NCI-H82 (cell line): ENCODE measurements around the gene PPA1.
"Not testable (repeated sequence)": the region's sequence is repeated elsewhere in the genome, so short reads cannot be mapped to it uniquely, and the experiment has no call there.

Source experiments
- DNase-seq: peaks from one replicate; lab custom pipeline; 2025; lab: John Stamatoyannopoulos, UW

Gene PPA1

GRCh38 chr10:70212277-70212676, 21.0 kb downstream of the PPA1 start:
- no peak for DNase-seq

- DNase-seq = no peak
Measured at GRCh38 chr10:70206762-70207161, 26.5 kb downstream of the PPA1 start.

GRCh38 chr10:70201105-70201504, 32.1 kb downstream of the PPA1 start:
- DNase-seq = no peak

- DNase-seq = no peak
Measured at GRCh38 chr10:70198696-70199466, 34.3 kb downstream of the PPA1 start.

- no peak for DNase-seq
Measured at GRCh38 chr10:70197235-70197945, 35.8 kb downstream of the PPA1 start.

- no peak for DNase-seq
Measured at GRCh38 chr10:70193391-70193844, 39.8 kb downstream of the PPA1 start.

GRCh38 chr10:70192326-70192968, 40.8 kb downstream of the PPA1 start:
- DNase-seq = no peak

GRCh38 chr10:70191972-70192305, 41.3 kb downstream of the PPA1 start:
- DNase-seq = no peak

GRCh38 chr10:70191161-70191971, 41.9 kb downstream of the PPA1 start:
- no peak for DNase-seq

- no peak for DNase-seq
Measured at GRCh38 chr10:70190581-70190980, 42.6 kb downstream of the PPA1 start.

- no peak for DNase-seq
Measured at GRCh38 chr10:70190102-70190501, 43.1 kb downstream of the PPA1 start.

GRCh38 chr10:70188768-70189167, 44.5 kb downstream of the PPA1 start:
- no peak for DNase-seq

- DNase-seq = no peak
Measured at GRCh38 chr10:70186571-70186970, 46.7 kb downstream of the PPA1 start.

- DNase-seq = no peak
Measured at GRCh38 chr10:70186090-70186489, 47.1 kb downstream of the PPA1 start.

GRCh38 chr10:70183304-70183703, 49.9 kb downstream of the PPA1 start:
- no peak for DNase-seq

- not testable (repeated sequence) for DNase-seq
Measured at GRCh38 chr10:70179209-70179608, 54.0 kb downstream of the PPA1 start.

- DNase-seq = no peak
Measured at GRCh38 chr10:70178139-70178725, 55.0 kb downstream of the PPA1 start.

- no peak for DNase-seq
Measured at GRCh38 chr10:70176441-70176840, 56.8 kb downstream of the PPA1 start.

- no peak for DNase-seq
Measured at GRCh38 chr10:70175516-70175915, 57.7 kb downstream of the PPA1 start.

GRCh38 chr10:70174058-70174741, 59.0 kb downstream of the PPA1 start:
- DNase-seq = no peak

GRCh38 chr10:70169649-70170364, 63.4 kb downstream of the PPA1 start:
- peak; percentile 43 for DNase-seq
